Heart left ventricle (tissue), 13 donors: ENCODE results near the gene ABCB4.

Source experiments
- CTCF ChIP-seq, 12 donors: fragments of 200-600 bp; sonication (generic) in 4 of 12; IDR thresholded peaks; one replicate each; pipeline versions ENCODE4 v1.5.0 to v1.8.0; 2018 to 2022; ENCODE audit warnings: antibody characterized with exemption in 12 of 12, mild to moderate bottlenecking in 5 of 12
- POLR2A ChIP-seq, 2 donors: fragments of 450-650 bp; IDR thresholded peaks; one replicate each; pipeline ENCODE4 v1.6.1; 2017; ENCODE audit warnings: antibody characterized with exemption in 2 of 2, mild to moderate bottlenecking in 2 of 2, moderate library complexity in 2 of 2
- donor health status: ischemic (EF 13 %, LVEDD 7.1; RV severe dilation, severe dysfunction).
- donor health status: DM: no; HTN: yes; CAD: no.
- donor health status: DM: no; HTN: no; CAD: no.
- donor health status: ischemic (EF 25% LVEDD 6.9; RV normal size, moderate dysfunction).
- donor health status: ischemic (EF 25% LVEDD 5.7; RV mildly dilated, moderate dysfunction).
- donor health status: ischemic (EF 35%, LVEDD 5.7; RV mildly dilated, moderate dysfunction).
- donor health status: nonischemic (EF 11% LVEDD 7.7; RV severe dilation, severe dysfunction).
- donor health status: DM: yes; HTN: yes; CAD: no.
- donor health status: PGD.
- donor health status: ischemic (EF 29% LVEDD 5.4; RV normal size, mild dysfunction).
- donor health status: nonischemic (EF 23%, LVEDD 6.1; RV moderate dilation, normal function).

- no peak for TF ChIP-seq CTCF (IDR thresholded peaks at IDR 0.05)
- no peak for TF ChIP-seq POLR2A (IDR thresholded peaks at IDR 0.05)
Measured at GRCh38 chr7:87413029-87413428, 62.5 kb downstream of the ABCB4 start.
